PC-3 (cell line): ENCODE data around the gene DAO. TPM values are rescaled to one million over a fixed set of nuclear protein-coding genes. Genes with fewer than 3 reads are reported as not detected.
A peak's percentile ranks its signal among the peaks of the same experiment; 100 is the strongest.

Experiments used
- ATAC-seq: fragments of 200-7000 bp; cut with Tn5 transposase; 2 replicates; pipeline ENCODE4 v1.9.1; 2020; ENCODE audit warnings: mild to moderate bottlenecking, moderate library complexity
- BruUV-seq: library from RNA; stranded (reverse); fragments of 400-500 nt; replicated peaks from 2 replicates; lab custom pipeline; 2021; lab: Mats Ljungman, UMichigan
- CTCF ChIA-PET: fragments of 300-600 bp; sonication (Branson Sonifier 250); formaldehyde crosslinking; loops from one replicate; lab custom pipeline; 2022; ENCODE audit warnings: antibody characterized with exemption; lab: Charles Lee
- POLR2A ChIA-PET: fragments of 300-600 bp; sonication (Branson Sonifier 250); formaldehyde crosslinking; loops from one replicate; lab custom pipeline; 2022; ENCODE audit warnings: antibody characterized with exemption; ENCODE audit not compliant: unreplicated experiment; lab: Charles Lee
- DNase-seq: peaks from one replicate; pipeline ENCODE4 v3.0.0-alpha.2; 2015
- H2AFZ ChIP-seq: fragments of 300-600 bp; sonication (generic); 2 replicates; pipeline ENCODE4 v1.6.0; 2016; ENCODE audit warnings: antibody characterized with exemption, low read length
- H3F3A ChIP-seq: fragments of 300-600 bp; sonication (generic); one replicate; pipeline ENCODE4 v1.6.0; 2017; ENCODE audit warnings: antibody characterized with exemption, low read length, control low read depth, mild to moderate bottlenecking; ENCODE audit not compliant: unreplicated experiment
- H3K27ac ChIP-seq: fragments of 300-600 bp; sonication (generic); 2 replicates; pipeline ENCODE4 v1.5.1; 2016; ENCODE audit warnings: mild to moderate bottlenecking, low read length
- H3K27me3 ChIP-seq: fragments of 300-600 bp; sonication (generic); 2 replicates; pipeline ENCODE4 v1.6.1; 2016; ENCODE audit warnings: low read length, mixed read lengths
- H3K36me3 ChIP-seq: fragments of 300-600 bp; sonication (generic); 2 replicates; pipeline ENCODE4 v1.6.1; 2016; ENCODE audit warnings: low read depth, mixed run types, low read length, mixed read lengths
- H3K4me1 ChIP-seq: fragments of 300-600 bp; sonication (generic); 2 replicates; pipeline ENCODE4 v1.5.1; 2016; ENCODE audit warnings: low read length; ENCODE audit not compliant: insufficient read depth
- H3K4me2 ChIP-seq: fragments of 300-600 bp; sonication (generic); 2 replicates; pipeline ENCODE4 v1.6.0; 2016; ENCODE audit warnings: low read length
- H3K4me3 ChIP-seq: fragments of 300-600 bp; sonication (generic); 2 replicates; pipeline ENCODE4 v1.5.1; 2016; ENCODE audit warnings: mild to moderate bottlenecking, low read length, mixed read lengths
- H3K79me2 ChIP-seq: fragments of 300-600 bp; sonication (generic); 2 replicates; pipeline ENCODE4 v1.6.1; 2017; ENCODE audit warnings: low read length, mixed read lengths
- H3K9ac ChIP-seq: fragments of 300-600 bp; sonication (generic); 2 replicates; pipeline ENCODE4 v1.6.0; 2016; ENCODE audit warnings: mild to moderate bottlenecking, low read length
- H3K9me2 ChIP-seq: fragments of 300-600 bp; sonication (generic); replicated peaks from 2 replicates; pipeline ENCODE4 v1.6.1; 2016; ENCODE audit warnings: mixed run types, low read length, mixed read lengths
- H3K9me3 ChIP-seq: fragments of 300-600 bp; sonication (generic); 2 replicates; pipeline ENCODE4 v1.6.1; 2016; ENCODE audit warnings: low read length, mixed read lengths
- H4K20me1 ChIP-seq: fragments of 300-600 bp; sonication (generic); 2 replicates; pipeline ENCODE4 v1.6.1; 2016; ENCODE audit warnings: low read length, mixed read lengths
- EZH2 ChIP-seq: fragments of 300-600 bp; sonication (generic); IDR thresholded peaks from one replicate; pipeline ENCODE4 v1.6.1; 2017; ENCODE audit warnings: antibody characterized with exemption, mild to moderate bottlenecking, low read length; ENCODE audit not compliant: unreplicated experiment
- EZH2phosphoT487 ChIP-seq: fragments of 300-600 bp; sonication (generic); IDR thresholded peaks from 2 replicates; pipeline ENCODE4 v1.6.1; 2018; ENCODE audit warnings: mild to moderate bottlenecking, antibody characterized with exemption, low read length, borderline replicate concordance
- intact Hi-C: fragments of 100-400 bp; cut with micrococcal nuclease; formaldehyde crosslinking; loops from 2 replicates; pipeline ENCODE4 v1.9.0; 2023
- total RNA-seq: library from RNA; depleted of rRNA; stranded (reverse); fragments of >200 nt; gene quantifications from 2 replicates; pipeline ENCODE4 v1.2.3, GENCODE V29; 2014
- TF ChIP-seq, protein P1 (sequence below): fragments of 300-600 bp; sonication (generic); conservative IDR thresholded peaks from 2 replicates; pipeline ENCODE4 v1.5.1; 2017; ENCODE audit warnings: antibody characterized with exemption, low read depth, mild to moderate bottlenecking, low read length

Gene DAO
- total RNA-seq, 1 experiment from 2014 or later, result not detected

DNA sequence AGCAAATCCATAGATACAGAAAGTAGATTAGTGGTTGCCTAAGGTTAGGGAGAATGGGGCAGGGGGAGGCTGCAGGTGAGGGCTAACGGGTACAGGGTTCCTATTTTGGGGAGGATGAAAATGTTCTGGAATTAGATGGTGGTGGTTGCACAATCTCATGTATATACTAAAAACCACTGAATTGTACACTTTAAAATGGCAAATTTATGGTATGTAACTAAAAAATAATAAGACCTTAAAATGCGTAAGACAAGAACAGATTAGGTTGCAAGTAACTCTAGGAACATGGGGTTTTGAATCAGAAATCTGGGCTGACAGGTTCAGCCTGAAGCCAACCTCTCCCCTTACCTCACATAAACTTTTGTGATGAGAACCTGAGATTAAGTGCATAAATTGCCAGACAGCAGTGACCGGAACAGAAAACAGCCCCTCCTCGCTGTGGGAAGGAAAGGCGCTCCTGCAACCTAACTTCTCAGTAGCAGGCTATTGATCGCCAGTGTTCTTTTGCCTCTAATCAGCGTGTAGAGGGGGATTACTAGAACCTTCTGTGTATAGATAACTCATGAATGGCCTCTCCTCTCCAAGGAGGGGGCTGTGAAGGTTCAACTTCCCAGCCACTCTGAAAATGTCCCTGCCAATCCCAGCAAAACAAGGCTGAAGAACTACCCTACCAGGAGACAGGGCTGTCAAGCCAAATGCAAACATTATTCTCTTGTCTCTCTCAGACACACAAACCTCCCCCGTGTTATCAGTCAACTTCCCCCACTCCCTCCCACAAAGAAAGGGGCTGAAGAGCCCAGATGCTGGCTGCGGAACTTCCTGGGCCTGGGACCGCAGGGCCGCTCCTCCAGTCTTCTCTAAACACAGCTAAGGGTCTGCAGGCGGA is 24.4 kb upstream of the DAO start:
- Histone ChIP-seq H3K9me2 (no peaks in the 10 kb centered on the region), H3K9ac (peak overlapping the region; percentile 89), H3K27me3 (no peaks in the 10 kb centered on the region), H3K4me1 (peaks cover 29% of the 10 kb centered on the region), H2AFZ (no peak overlapping the region), H3K4me3 (peak overlapping the region; percentile 82), H3K27ac (peak overlapping the region; percentile 88), H4K20me1 (peaks cover 7% of the 10 kb centered on the region; the same call in 1 of the 2 replicates), H3K79me2 (peaks cover 60% of the 10 kb centered on the region), H3K36me3 (peaks cover 15% of the 10 kb centered on the region), H3K9me3 (no peaks in the 10 kb centered on the region), H3F3A (peaks cover 21% of the 10 kb centered on the region), H3K4me2 (peak overlapping the region; percentile 94)
- intact Hi-C loops, result loop anchor here (2.0 to 5.0 kb wide), 4 partner anchors 17 to 293 kb away; partner anchors contain the start of genes CORO1C, ISCU and SART3
- CTCF ChIA-PET, result no interaction called here
- TF ChIP-seq, protein P1, sequence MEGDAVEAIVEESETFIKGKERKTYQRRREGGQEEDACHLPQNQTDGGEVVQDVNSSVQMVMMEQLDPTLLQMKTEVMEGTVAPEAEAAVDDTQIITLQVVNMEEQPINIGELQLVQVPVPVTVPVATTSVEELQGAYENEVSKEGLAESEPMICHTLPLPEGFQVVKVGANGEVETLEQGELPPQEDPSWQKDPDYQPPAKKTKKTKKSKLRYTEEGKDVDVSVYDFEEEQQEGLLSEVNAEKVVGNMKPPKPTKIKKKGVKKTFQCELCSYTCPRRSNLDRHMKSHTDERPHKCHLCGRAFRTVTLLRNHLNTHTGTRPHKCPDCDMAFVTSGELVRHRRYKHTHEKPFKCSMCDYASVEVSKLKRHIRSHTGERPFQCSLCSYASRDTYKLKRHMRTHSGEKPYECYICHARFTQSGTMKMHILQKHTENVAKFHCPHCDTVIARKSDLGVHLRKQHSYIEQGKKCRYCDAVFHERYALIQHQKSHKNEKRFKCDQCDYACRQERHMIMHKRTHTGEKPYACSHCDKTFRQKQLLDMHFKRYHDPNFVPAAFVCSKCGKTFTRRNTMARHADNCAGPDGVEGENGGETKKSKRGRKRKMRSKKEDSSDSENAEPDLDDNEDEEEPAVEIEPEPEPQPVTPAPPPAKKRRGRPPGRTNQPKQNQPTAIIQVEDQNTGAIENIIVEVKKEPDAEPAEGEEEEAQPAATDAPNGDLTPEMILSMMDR, result no peak
- TF ChIP-seq EZH2phosphoT487, result no peak
- no peak for TF ChIP-seq EZH2
- DNase-seq (peak; percentile 29), ATAC-seq (no peak)
- POLR2A ChIA-PET, result no interaction called here
- BruUV-seq, result TSS peak; percentile 31

DNA sequence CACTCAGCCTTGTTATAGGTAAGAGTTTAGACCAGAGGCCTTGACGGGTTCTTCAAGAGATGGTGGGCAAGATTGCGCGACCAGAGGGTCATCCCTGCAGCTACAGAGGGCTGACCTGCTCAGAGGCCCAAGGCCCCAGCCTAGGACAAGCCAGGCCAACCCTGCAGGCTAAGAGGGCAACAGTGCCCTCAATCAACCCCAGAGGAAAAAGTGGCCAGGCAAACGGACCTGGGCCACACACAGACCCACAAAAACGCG is 23.8 kb upstream of the DAO start:
- TF ChIP-seq EZH2phosphoT487 (no peak), EZH2 (no peak)
- Histone ChIP-seq H3K9me3 (no peaks in the 10 kb centered on the region), H3F3A (peaks cover 20% of the 10 kb centered on the region), H3K4me3 (peak overlapping the region; percentile 82), H2AFZ (no peak overlapping the region), H3K27me3 (no peaks in the 10 kb centered on the region), H3K4me2 (peak overlapping the region; percentile 94), H3K4me1 (peaks cover 29% of the 10 kb centered on the region), H3K9ac (peak overlapping the region; percentile 89), H4K20me1 (peaks cover 7% of the 10 kb centered on the region; the same call in 1 of the 2 replicates), H3K36me3 (peaks cover 15% of the 10 kb centered on the region), H3K27ac (peak overlapping the region; percentile 88), H3K9me2 (no peaks in the 10 kb centered on the region), H3K79me2 (peaks cover 57% of the 10 kb centered on the region)
- ATAC-seq (no peak), DNase-seq (no peak)
- BruUV-seq, result no TSS peak
- ChIA-PET POLR2A (no interaction called here), CTCF (no interaction called here)
- intact Hi-C loops, result loop anchor here (5.0 kb wide), 2 partner anchors 124 to 294 kb away; partner anchors contain the start of genes CORO1C, ISCU and SART3

DNA sequence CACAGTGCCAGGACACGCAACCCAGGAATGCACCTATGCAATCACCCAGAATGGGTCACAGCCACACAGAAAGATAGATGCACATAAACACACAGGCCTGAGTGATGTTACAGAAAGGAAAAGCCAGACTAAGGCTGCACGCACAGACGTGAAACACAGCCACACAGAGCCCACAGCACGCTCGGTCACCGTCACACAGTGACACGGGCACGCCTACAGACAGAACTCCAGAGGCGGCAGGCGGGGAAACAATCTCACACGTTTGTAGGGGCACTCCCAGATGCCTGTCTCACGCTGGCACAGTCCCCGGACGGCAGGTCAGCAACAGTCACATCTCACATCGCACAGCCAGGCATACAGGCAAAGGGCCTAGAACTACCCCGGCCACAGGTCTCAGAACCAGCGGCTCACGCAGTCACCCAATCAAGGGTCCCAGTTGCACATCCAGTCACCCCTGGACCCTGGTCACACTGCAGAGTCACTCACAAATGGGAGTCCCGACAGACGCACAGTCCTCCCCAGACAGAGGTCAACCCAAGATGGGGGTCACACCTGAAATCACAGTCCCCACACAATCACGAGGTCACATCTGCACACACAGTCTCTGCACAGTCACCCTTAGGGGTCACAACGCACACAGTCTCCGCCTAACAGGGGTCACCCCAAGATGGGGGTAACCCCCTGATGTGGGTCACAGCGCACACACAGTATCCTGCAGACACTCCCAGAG is 23.3 kb upstream of the DAO start:
- CTCF ChIA-PET, result interaction anchor here (0.9 kb wide), 1 partner anchor 94 kb away, joined by 3 read pairs; no protein-coding TSS in a partner anchor
- DNase-seq (peak; percentile 72), ATAC-seq (peak; percentile 59)
- H2AFZ ChIP-seq, result no peak overlapping the region
- H3K9me2 ChIP-seq, result no peaks in the 10 kb centered on the region
- TF ChIP-seq EZH2 (no peak), EZH2phosphoT487 (peak; percentile 73; the same call in 1 of the 2 replicates)
- TF ChIP-seq, protein P1, result no peak
- H4K20me1 ChIP-seq, result peaks cover 7% of the 10 kb centered on the region; the same call in 1 of the 2 replicates
- H3K4me3 ChIP-seq, result peak overlapping the region; percentile 82
- no peaks in the 10 kb centered on the region for H3K27me3 ChIP-seq
- H3K27ac ChIP-seq, result peak overlapping the region; percentile 88
- POLR2A ChIA-PET, result no interaction called here
- H3K36me3 ChIP-seq, result peaks cover 13% of the 10 kb centered on the region
- peak overlapping the region; percentile 89 for H3K9ac ChIP-seq
- peaks cover 54% of the 10 kb centered on the region for H3K79me2 ChIP-seq
- no peaks in the 10 kb centered on the region for H3K9me3 ChIP-seq
- peaks cover 29% of the 10 kb centered on the region for H3K4me1 ChIP-seq
- intact Hi-C loops, result loop anchor here (5.0 kb wide), 2 partner anchors 124 to 294 kb away; partner anchors contain the start of genes CORO1C, ISCU and SART3
- BruUV-seq, result TSS peak; percentile 76
- peaks cover 15% of the 10 kb centered on the region for H3F3A ChIP-seq
- peak overlapping the region; percentile 94 for H3K4me2 ChIP-seq
